HCT116 (cell line): ENCODE data around the gene PTMS. TPM values are rescaled to one million over a fixed set of nuclear protein-coding genes. Genes with fewer than 3 reads are reported as not detected.

Source experiments
- ATAC-seq: fragments of 200-7000 bp; cut with Tn5 transposase; 2 replicates; pipeline ENCODE4 v1.9.1; 2020; ENCODE audit warnings: mild to moderate bottlenecking, moderate library complexity
- BruUV-seq: library from RNA; stranded (reverse); fragments of 400-500 nt; replicated peaks from 2 replicates; lab custom pipeline; 2021; lab: Mats Ljungman, UMichigan
- CTCF ChIA-PET: fragments of 300-600 bp; sonication (Branson Sonifier 250); formaldehyde crosslinking; loops from one replicate; lab custom pipeline; 2021; ENCODE audit warnings: antibody characterized with exemption; lab: Charles Lee
- POLR2A ChIA-PET: fragments of 300-600, 350-600 bp; sonication (Branson Sonifier 250); formaldehyde crosslinking; loops from one replicate; lab custom pipeline; 2021; ENCODE audit warnings: antibody characterized with exemption; lab: Charles Lee
- RAD21 ChIA-PET, 2 experiments: fragments of 300-600 bp; sonication (Branson Sonifier 250); formaldehyde crosslinking; loops; one replicate each; lab custom pipeline; 2023; ENCODE audit warnings: low total read pairs in 2 of 2; ENCODE audit not compliant: uncharacterized antibody in 2 of 2, unreplicated experiment in 2 of 2, low non-redundant PET in 1 of 2; lab: Charles Lee
- DNase-seq: peaks from one replicate; pipeline ENCODE4 v3.0.0-alpha.2; 2010; ENCODE audit warnings: low read depth, low spot score
- H2AFZ ChIP-seq: fragments of 200-600 bp; shearing (Covaris generic), sonication (generic); 2 replicates; pipeline ENCODE4 v1.6.1; 2017; ENCODE audit warnings: low read depth, mixed run types, mixed read lengths, antibody characterized with exemption, low read length; ENCODE audit not compliant: poor library complexity, severe bottlenecking
- H3K27ac ChIP-seq: 2 replicates; pipeline ENCODE4 v1.5.1; 2012; ENCODE audit warnings: low read depth, low read length
- H3K27me3 ChIP-seq: fragments of 200-600 bp; sonication (generic); 2 replicates; pipeline ENCODE4 v1.6.1; 2016; ENCODE audit warnings: mixed run types, low read length, mixed read lengths; ENCODE audit not compliant: insufficient read depth
- H3K36me3 ChIP-seq, 2 experiments: fragments of 200-500 bp in 1 of 2; fragments of 200-600 bp in 1 of 2; sonication (Bioruptor generic) in 1 of 2; sonication (generic) in 1 of 2; 2 replicates each; pipeline versions ENCODE4 v1.5.1 to v1.6.1; 2014 to 2016; ENCODE audit warnings: low read length in 2 of 2, inconsistent platforms in 1 of 2, mixed read lengths in 1 of 2, mixed run types in 1 of 2; ENCODE audit not compliant: insufficient read depth in 2 of 2, control insufficient read depth in 1 of 2
- H3K4me1 ChIP-seq, 2 experiments: fragments of 200-600 bp in 1 of 2; sonication (generic) in 1 of 2; 2 replicates each; pipeline versions ENCODE4 v1.5.1 to v1.6.1; 2012 to 2017; ENCODE audit warnings: low read length in 2 of 2, inconsistent platforms in 1 of 2, mild to moderate bottlenecking in 1 of 2, mixed read lengths in 1 of 2, mixed run types in 1 of 2, moderate library complexity in 1 of 2; ENCODE audit not compliant: insufficient read depth in 2 of 2, control insufficient read depth in 1 of 2
- H3K4me2 ChIP-seq: fragments of 200-600 bp; sonication (generic); 2 replicates; pipeline ENCODE4 v1.6.1; 2017; ENCODE audit warnings: mixed run types, low read length, mixed read lengths
- H3K4me3 ChIP-seq, 2 experiments: fragments of 200-600 bp in 1 of 2; sonication (generic) in 1 of 2; replicated peaks in 1 of 2; 2 replicates each; pipeline ENCODE4 v1.5.1; 2011 to 2016; ENCODE audit warnings: low read length in 2 of 2, control low read depth in 1 of 2, low read depth in 1 of 2, mild to moderate bottlenecking in 1 of 2, mixed read lengths in 1 of 2, mixed run types in 1 of 2
- H3K79me2 ChIP-seq: fragments of 200-600 bp; sonication (generic); 2 replicates; pipeline ENCODE4 v1.6.1; 2017; ENCODE audit warnings: mild to moderate bottlenecking, mixed run types, low read length, moderate library complexity, mixed read lengths; ENCODE audit not compliant: insufficient read depth
- H3K9ac ChIP-seq: fragments of 200-600 bp; sonication (generic); 2 replicates; pipeline ENCODE4 v1.6.1; 2016; ENCODE audit warnings: low read length, mixed read lengths
- H3K9me2 ChIP-seq: fragments of 200-600 bp; sonication (generic), shearing (Covaris generic); 2 replicates; pipeline ENCODE4 v1.6.1; 2017; ENCODE audit warnings: mixed run types, mild to moderate bottlenecking, moderate library complexity; ENCODE audit not compliant: insufficient read depth
- H3K9me3 ChIP-seq, 2 experiments: fragments of 200-500 bp in 1 of 2; fragments of 200-600 bp in 1 of 2; sonication (Bioruptor generic) in 1 of 2; sonication (generic) in 1 of 2; 2 replicates each; pipeline ENCODE4 v1.6.1; 2014 to 2017; ENCODE audit warnings: low read length in 2 of 2, mixed read lengths in 2 of 2, inconsistent platforms in 1 of 2, low read depth in 1 of 2, mild to moderate bottlenecking in 1 of 2, mixed run types in 1 of 2, moderate library complexity in 1 of 2; ENCODE audit not compliant: control insufficient read depth in 1 of 2, insufficient read depth in 1 of 2
- H4K20me1 ChIP-seq: fragments of 200-600 bp; sonication (generic), shearing (Covaris generic); 2 replicates; pipeline ENCODE4 v1.6.1; 2017; ENCODE audit warnings: mixed run types, mild to moderate bottlenecking, moderate library complexity; ENCODE audit not compliant: insufficient read depth
- ATF3 ChIP-seq: IDR thresholded peaks from 2 replicates; pipeline ENCODE4 v1.6.1; 2012
- CBX3 ChIP-seq: IDR thresholded peaks from 2 replicates; pipeline ENCODE4 v1.6.1; 2012; ENCODE audit warnings: low read depth
- CEBPB ChIP-seq: IDR thresholded peaks from 2 replicates; pipeline ENCODE4 v1.6.1; 2012; ENCODE audit warnings: low read depth
- EGR1 ChIP-seq: IDR thresholded peaks from 2 replicates; pipeline ENCODE4 v1.6.1; 2012; ENCODE audit warnings: low read depth
- ELF1 ChIP-seq: IDR thresholded peaks from 2 replicates; pipeline ENCODE4 v1.6.1; 2012; ENCODE audit warnings: low read depth, borderline replicate concordance
- EZH2 ChIP-seq: fragments of 200-600 bp; sonication (generic); IDR thresholded peaks from 2 replicates; pipeline ENCODE4 v1.6.1; 2017; ENCODE audit warnings: antibody characterized with exemption, mixed run types
- FOSL1 ChIP-seq: IDR thresholded peaks from 2 replicates; pipeline ENCODE4 v1.6.1; 2012; ENCODE audit warnings: low read depth
- JUND ChIP-seq: IDR thresholded peaks from 2 replicates; pipeline ENCODE4 v1.6.1; 2012
- POLR2A ChIP-seq: IDR thresholded peaks from 2 replicates; pipeline ENCODE4 v1.7.0; 2011; ENCODE audit warnings: borderline replicate concordance; ENCODE audit not compliant: insufficient read depth, insufficient read length; ENCODE audit errors: extremely low read depth
- POLR2AphosphoS5 ChIP-seq: IDR thresholded peaks from 2 replicates; pipeline ENCODE4 v1.6.1; 2011; ENCODE audit warnings: mild to moderate bottlenecking, low read depth, low read length, moderate library complexity
- REST ChIP-seq: IDR thresholded peaks from 2 replicates; pipeline ENCODE4 v1.6.1; 2012; ENCODE audit warnings: low read depth
- SIN3A ChIP-seq: IDR thresholded peaks from 2 replicates; pipeline ENCODE4 v1.6.1; 2012; ENCODE audit warnings: low read depth
- SP1 ChIP-seq: IDR thresholded peaks from 2 replicates; pipeline ENCODE4 v1.6.1; 2012; ENCODE audit warnings: low read depth
- YY1 ChIP-seq: IDR thresholded peaks from 2 replicates; pipeline ENCODE4 v1.6.1; 2011; ENCODE audit warnings: low read length, low read depth, moderate library complexity, mild to moderate bottlenecking; ENCODE audit not compliant: insufficient replicate concordance; ENCODE audit errors: extremely low read depth
- intact Hi-C: fragments of 100-400 bp; cut with micrococcal nuclease; formaldehyde crosslinking; loops from 2 replicates; pipeline ENCODE4 v1.10.0; 2022
- total RNA-seq: library from RNA; stranded (reverse); gene quantifications from one replicate; pipeline ENCODE4 v1.2.1, GENCODE V29; 2021; ENCODE audit not compliant: unreplicated experiment
- TF ChIP-seq, protein P1 (sequence below): IDR thresholded peaks from 2 replicates; pipeline ENCODE4 v1.6.1; 2011; ENCODE audit warnings: mild to moderate bottlenecking, low read length, moderate library complexity; ENCODE audit not compliant: insufficient replicate concordance; ENCODE audit errors: extremely low read depth
- TF ChIP-seq, protein P2 (sequence below), 3 experiments: fragments of 200-600 bp in 1 of 3; sonication (generic) in 1 of 3; IDR thresholded peaks in 2 of 3; conservative IDR thresholded peaks in 1 of 3; 2 replicates each; pipeline ENCODE4 v1.5.1; 2012 to 2017; ENCODE audit warnings: low read depth in 2 of 3, low read length in 2 of 3, antibody characterized with exemption in 1 of 3, borderline replicate concordance in 1 of 3, control low read depth in 1 of 3, mild to moderate bottlenecking in 1 of 3, mixed read lengths in 1 of 3, mixed run types in 1 of 3, moderate library complexity in 1 of 3; ENCODE audit not compliant: insufficient read depth in 1 of 3

PTMS gene
- total RNA-seq, 1 experiment from 2014 or later, result 494 TPM

- H3K36me3 ChIP-seq, result no peaks in the 10 kb centered on the region
- H3K4me3 ChIP-seq, result no peak overlapping the region
- CTCF ChIA-PET, result no interaction called here
- no peak overlapping the region for H3K27ac ChIP-seq
- no peaks in the 10 kb centered on the region for H4K20me1 ChIP-seq
- ATAC-seq, result no peak
- DNase-seq, result no peak
- no TSS peak for BruUV-seq
- H2AFZ ChIP-seq, result no peak overlapping the region
- peaks cover 11 to 26% of the 10 kb centered on the region in 2 experiments; a peak in 3 of 4 replicates for H3K4me1 ChIP-seq
- no peak overlapping the region for H3K4me2 ChIP-seq
- H3K9me3 ChIP-seq, result no peaks in the 10 kb centered on the region
- no peaks in the 10 kb centered on the region for H3K79me2 ChIP-seq
- TF ChIP-seq ELF1 (no peak), JUND (no peak), POLR2A (no peak), CEBPB (no peak), REST (no peak), CBX3 (no peak), SIN3A (no peak), ATF3 (no peak), YY1 (no peak), POLR2AphosphoS5 (no peak), EZH2 (no peak), SP1 (no peak), FOSL1 (no peak), EGR1 (no peak)
- TF ChIP-seq, protein P1, sequence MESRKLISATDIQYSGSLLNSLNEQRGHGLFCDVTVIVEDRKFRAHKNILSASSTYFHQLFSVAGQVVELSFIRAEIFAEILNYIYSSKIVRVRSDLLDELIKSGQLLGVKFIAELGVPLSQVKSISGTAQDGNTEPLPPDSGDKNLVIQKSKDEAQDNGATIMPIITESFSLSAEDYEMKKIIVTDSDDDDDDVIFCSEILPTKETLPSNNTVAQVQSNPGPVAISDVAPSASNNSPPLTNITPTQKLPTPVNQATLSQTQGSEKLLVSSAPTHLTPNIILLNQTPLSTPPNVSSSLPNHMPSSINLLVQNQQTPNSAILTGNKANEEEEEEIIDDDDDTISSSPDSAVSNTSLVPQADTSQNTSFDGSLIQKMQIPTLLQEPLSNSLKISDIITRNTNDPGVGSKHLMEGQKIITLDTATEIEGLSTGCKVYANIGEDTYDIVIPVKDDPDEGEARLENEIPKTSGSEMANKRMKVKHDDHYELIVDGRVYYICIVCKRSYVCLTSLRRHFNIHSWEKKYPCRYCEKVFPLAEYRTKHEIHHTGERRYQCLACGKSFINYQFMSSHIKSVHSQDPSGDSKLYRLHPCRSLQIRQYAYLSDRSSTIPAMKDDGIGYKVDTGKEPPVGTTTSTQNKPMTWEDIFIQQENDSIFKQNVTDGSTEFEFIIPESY, result no peak
- TF ChIP-seq, protein P2, sequence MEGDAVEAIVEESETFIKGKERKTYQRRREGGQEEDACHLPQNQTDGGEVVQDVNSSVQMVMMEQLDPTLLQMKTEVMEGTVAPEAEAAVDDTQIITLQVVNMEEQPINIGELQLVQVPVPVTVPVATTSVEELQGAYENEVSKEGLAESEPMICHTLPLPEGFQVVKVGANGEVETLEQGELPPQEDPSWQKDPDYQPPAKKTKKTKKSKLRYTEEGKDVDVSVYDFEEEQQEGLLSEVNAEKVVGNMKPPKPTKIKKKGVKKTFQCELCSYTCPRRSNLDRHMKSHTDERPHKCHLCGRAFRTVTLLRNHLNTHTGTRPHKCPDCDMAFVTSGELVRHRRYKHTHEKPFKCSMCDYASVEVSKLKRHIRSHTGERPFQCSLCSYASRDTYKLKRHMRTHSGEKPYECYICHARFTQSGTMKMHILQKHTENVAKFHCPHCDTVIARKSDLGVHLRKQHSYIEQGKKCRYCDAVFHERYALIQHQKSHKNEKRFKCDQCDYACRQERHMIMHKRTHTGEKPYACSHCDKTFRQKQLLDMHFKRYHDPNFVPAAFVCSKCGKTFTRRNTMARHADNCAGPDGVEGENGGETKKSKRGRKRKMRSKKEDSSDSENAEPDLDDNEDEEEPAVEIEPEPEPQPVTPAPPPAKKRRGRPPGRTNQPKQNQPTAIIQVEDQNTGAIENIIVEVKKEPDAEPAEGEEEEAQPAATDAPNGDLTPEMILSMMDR (IDR thresholded peaks at IDR 0.05 in 2 of 3, conservative IDR thresholded peaks at IDR 0.05 in 1 of 3; ENCODE audit: borderline replicate concordance in 1 of 3, insufficient read depth in 1 of 3, low read depth in 2 of 3, low read length in 2 of 3), result no peak
- no peak overlapping the region for H3K9ac ChIP-seq
- RAD21 ChIA-PET, result no interaction called here
- intact Hi-C loops, result no loop called here
- POLR2A ChIA-PET, result no interaction called here
- no peaks in the 10 kb centered on the region for H3K27me3 ChIP-seq
- H3K9me2 ChIP-seq, result no peaks in the 10 kb centered on the region
Measured at GRCh38 chr12:6782850-6783566, 16.8 kb downstream of the PTMS start.
